Measurements from ENCODE around the gene TRIM54.
"Not testable (repeated sequence)": the region's sequence is repeated elsewhere in the genome, so short reads cannot be mapped to it uniquely, and the experiment has no call there.

TRIM54 gene

GRCh38 chr2:27285481-27285880 lies 3.3 kb downstream of the TRIM54 start:
- DNase-seq, result no peak

GRCh38 chr2:27288610-27289009 lies 6.4 kb downstream of the TRIM54 start:
- no peak for DNase-seq

- no peak for DNase-seq
Observed at GRCh38 chr2:27290549-27290948, 8.3 kb downstream of the TRIM54 start.

- DNase-seq, result peak in 1 of 2 experiments; percentile 37
Observed at GRCh38 chr2:27291865-27292264, 9.6 kb downstream of the TRIM54 start.

GRCh38 chr2:27294928-27295327 lies 12.7 kb downstream of the TRIM54 start:
- DNase-seq, result no peak

GRCh38 chr2:27296481-27296880 lies 14.3 kb downstream of the TRIM54 start:
- peak in 1 of 2 experiments; percentile 37 for DNase-seq

GRCh38 chr2:27297195-27297594 lies 15.0 kb downstream of the TRIM54 start:
- no peak for DNase-seq

- DNase-seq, result no peak
Observed at GRCh38 chr2:27298391-27299080, 16.3 kb downstream of the TRIM54 start.

GRCh38 chr2:27300606-27301005 lies 18.4 kb downstream of the TRIM54 start:
- not testable (repeated sequence) for DNase-seq

GRCh38 chr2:27303093-27304025 lies 21.1 kb downstream of the TRIM54 start:
- peak; percentile 34 to 81 for DNase-seq

GRCh38 chr2:27304488-27305240 lies 22.4 kb downstream of the TRIM54 start:
- DNase-seq, result no peak

GRCh38 chr2:27305516-27305915 lies 23.3 kb downstream of the TRIM54 start:
- DNase-seq, result no peak

- no peak for DNase-seq
Observed at GRCh38 chr2:27306136-27306535, 23.9 kb downstream of the TRIM54 start.

GRCh38 chr2:27306573-27307286 lies 24.5 kb downstream of the TRIM54 start:
- peak in 1 of 2 experiments; percentile 55 for DNase-seq

GRCh38 chr2:27307287-27307544 lies 25.0 kb downstream of the TRIM54 start:
- DNase-seq, result no peak

GRCh38 chr2:27307545-27308358 lies 25.5 kb downstream of the TRIM54 start:
- peak in 1 of 2 experiments; percentile 22 for DNase-seq

- DNase-seq, result no peak
Observed at GRCh38 chr2:27308359-27308881, 26.2 kb downstream of the TRIM54 start, which contains the start of gene UCN. Gene UCN, minus strand, starts transcription at chr2:27308445. Its CDS starts 550 bp downstream, at chr2:27307895.

- no peak for DNase-seq
Observed at GRCh38 chr2:27309651-27310050, 27.4 kb downstream of the TRIM54 start.

- DNase-seq, result no peak
Observed at GRCh38 chr2:27312152-27312551, 29.9 kb downstream of the TRIM54 start.

- no peak for DNase-seq
Observed at GRCh38 chr2:27313882-27314645, 31.8 kb downstream of the TRIM54 start.

GRCh38 chr2:27314709-27315108 lies 32.5 kb downstream of the TRIM54 start:
- DNase-seq, result no peak
